Erythroblast (primary cell): Measurements from ENCODE around the gene SYNPO2.

Source experiments
- GATA1 ChIP-seq: IDR thresholded peaks from 2 replicates; pipeline ENCODE4 v1.6.1; 2011; ENCODE audit warnings: low read depth, mild to moderate bottlenecking, control low read depth, low read length, moderate library complexity
- POLR2A ChIP-seq: IDR thresholded peaks from 2 replicates; pipeline ENCODE4 v1.6.1; 2011; ENCODE audit warnings: mild to moderate bottlenecking, low read length

DNA sequence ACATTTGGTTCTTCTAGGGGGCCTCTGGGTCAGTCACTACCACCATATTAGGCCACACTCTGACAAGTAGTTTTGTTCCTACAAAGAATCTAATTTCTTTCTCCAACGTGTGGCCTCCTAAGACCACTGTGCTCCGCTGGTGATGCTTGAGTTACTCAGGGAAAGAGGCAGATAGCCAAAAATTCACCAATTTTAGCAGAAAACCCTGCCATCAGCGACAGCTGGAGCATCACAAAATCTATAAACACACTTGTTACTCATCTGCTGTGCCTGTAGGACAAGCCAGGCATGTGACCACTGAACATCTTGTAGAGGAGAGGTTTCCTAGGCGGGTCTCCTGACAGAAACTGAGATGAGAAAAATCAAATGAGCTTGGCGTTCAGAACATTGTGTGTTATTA, 105.4 kb downstream of the SYNPO2 start:
- no peak for TF ChIP-seq POLR2A
- no peak for TF ChIP-seq GATA1
